Activated CD4-positive, alpha-beta T cell treated with anti-CD3 and anti-CD28 coated beads, Interleukin-2, Interleukin-4, amounts not matched to agents 100 ng/mL and 50 ng/mL, durations not matched to agents 16 hours and 8 hours (primary cell): Measurements from ENCODE around the gene JPH4.

Experiments used
- DNase-seq: peaks from one replicate; pipeline ENCODE4 v3.0.0-alpha.2; 2020; ENCODE audit warnings: low spot score

JPH4 gene

GRCh38 chr14:23525611-23526010 is 53.0 kb downstream of the JPH4 start:
- no peak for DNase-seq

DNA sequence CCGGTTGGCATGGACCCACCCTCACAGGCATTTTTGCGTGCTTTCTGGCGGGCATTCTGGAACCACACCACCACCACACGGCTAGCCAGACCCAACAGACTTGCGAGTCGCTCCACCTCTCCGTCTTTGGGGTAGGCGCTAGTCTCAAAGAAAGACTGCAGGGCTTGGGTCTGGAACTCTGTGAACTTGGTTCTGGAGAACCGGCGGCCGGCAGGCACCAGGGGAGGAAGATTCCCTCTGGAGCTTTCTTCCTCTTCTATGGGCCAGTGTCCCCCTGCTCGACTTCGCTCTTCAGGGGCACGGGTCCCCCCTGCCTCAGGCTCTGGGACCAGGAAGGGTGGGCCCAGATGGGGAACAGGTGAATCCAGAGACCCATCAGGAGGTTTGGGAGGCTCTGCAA is 53.6 kb downstream of the JPH4 start:
- no peak for DNase-seq

GRCh38 chr14:23523229-23524016 is 55.2 kb downstream of the JPH4 start:
- no peak for DNase-seq

DNA sequence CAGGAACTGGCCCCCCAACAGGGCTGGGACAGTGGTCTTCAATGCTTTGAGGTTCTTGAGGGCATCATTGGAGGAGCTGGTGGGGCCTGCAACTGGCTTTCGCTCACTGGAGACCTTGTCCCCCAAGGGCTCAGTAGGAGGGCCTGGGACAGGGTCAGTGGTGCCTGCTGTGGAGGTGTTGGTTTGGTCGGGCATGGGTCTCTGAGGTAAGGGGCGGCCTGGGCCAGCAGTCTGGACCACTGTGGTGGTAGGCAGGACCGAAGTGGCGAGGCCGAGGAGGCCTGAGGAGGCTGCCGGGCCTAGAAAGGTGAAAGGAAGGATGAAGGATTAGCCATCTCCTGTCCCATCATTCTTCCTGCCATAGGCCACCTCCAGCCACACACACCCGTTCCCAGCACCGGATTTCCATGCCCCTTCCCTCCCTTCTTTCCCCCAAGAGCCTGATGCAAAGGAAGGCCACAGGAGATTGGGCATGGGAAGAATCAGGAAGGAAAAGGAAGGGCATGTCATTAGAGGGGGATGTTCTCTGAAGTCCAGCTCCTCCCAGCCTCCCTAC is 55.9 kb downstream of the JPH4 start:
- DNase-seq, result no peak

DNA sequence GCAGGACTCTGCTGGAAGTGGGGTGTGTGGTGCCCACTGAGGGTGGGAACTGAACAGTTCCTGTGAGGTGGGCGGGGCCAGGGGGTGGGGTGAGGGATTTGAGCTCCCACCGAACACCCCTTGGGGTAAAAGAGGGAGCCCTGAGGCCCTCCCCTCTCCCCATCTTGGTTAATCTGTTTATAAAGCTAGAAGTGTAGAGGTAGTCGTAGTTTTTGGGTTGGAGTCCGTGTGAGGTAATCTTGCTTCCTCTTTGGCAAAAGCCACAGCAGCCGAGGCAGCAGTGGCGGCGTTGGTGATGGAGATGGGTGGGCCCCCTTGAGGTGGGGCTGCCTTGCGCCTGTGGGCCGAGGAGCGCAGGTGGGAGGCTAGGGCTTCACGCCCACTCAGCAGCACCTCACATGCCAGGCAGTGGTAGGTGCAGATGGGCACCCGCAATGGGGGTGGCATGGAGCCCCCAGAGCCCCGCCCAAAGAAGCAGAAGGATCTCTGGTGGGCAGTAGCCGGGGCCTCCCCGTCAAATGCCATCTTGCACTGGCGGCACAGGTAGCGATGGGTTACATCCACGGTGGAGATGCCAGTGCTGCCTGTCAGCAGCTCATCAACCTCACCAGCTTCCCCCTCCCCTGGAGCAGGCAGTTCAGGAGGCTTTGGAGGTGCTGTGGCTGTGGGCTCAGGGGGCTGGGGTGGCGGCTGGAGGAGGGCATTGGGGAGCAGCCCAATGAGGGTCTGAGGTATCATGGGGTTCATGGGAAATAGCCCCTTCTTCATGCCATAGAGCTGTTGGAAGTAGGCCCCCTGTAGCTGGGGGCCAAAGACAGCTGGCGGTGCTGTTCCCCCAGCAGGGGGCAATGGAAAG is 56.6 kb downstream of the JPH4 start:
- no peak for DNase-seq

DNA sequence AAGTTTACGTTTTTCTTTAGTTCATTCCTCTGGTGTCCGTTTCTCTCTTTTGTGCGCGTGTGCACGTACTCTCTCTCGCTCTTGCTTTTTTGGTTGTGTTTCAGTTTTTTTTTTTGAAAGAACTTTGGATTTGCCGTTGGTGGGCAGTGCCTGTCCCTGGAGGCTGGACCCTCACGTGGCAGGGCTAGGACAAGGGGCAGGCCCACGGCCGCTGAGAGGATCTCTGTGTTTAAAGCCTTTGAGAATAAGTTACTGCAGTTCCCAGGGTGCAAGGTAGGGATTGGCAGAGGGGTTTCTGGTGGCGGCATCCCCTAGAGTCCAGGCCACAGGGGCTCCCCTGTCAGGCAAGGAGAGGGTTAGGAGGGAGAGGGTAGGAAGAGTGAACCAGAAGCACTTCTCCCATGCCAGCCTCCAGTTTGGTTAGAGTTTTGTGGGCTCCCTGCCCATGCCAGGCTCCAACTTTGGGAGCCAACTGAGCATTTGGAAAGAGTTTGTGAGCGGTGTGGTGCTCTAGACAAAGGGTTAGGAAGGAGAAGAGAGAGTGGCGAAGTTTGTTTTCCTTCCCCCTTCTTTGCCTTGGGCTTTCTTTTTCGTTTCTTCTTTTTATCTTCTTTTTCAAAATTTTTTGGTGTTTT is 57.6 kb downstream of the JPH4 start:
- DNase-seq, result no peak

- DNase-seq, result no peak
Measured at GRCh38 chr14:23518709-23519108, 59.9 kb downstream of the JPH4 start.
